ENCODE measurements around the gene MANF.

Gene MANF

DNA sequence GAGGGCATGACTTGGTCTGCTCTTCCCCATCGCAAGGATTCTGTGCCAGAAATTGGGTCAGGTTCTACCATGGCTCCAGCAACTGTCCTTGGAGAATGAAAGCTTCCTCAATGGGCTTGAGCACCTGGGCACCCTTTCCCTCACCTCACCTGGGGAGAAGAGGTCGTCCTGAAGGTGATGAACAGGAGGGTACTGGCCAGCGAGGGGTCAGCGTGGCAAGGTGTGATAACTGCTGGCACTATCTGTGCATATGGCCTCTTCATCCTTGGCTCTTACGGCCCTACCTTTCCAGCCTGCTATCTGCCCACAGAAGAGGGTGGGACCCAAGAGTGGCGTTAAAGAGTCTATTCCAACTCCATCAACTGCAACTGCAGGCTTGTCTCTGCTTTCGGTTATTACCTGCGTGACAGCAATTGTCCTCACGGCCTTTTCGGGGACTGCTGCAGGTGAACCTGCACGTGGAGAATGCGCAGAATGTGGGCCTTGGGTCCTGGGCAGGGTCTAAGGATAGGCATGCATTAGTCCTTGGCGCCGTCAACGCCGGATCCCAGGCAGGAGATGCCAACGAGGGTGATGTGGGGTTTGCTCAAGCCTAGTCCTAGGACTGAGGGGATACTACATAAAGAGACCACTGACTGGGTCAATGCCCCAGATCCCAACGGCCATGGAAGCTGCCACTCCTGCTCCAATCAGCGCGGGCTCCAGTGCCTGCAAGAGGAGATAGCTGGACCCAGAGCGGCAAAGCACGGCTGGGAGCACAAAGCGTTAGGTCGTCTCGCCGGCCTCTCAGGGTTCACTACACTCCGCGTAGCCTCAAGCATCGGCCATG, 5.4 kb downstream of the MANF start:
- DNase-seq = no peak

DNA sequence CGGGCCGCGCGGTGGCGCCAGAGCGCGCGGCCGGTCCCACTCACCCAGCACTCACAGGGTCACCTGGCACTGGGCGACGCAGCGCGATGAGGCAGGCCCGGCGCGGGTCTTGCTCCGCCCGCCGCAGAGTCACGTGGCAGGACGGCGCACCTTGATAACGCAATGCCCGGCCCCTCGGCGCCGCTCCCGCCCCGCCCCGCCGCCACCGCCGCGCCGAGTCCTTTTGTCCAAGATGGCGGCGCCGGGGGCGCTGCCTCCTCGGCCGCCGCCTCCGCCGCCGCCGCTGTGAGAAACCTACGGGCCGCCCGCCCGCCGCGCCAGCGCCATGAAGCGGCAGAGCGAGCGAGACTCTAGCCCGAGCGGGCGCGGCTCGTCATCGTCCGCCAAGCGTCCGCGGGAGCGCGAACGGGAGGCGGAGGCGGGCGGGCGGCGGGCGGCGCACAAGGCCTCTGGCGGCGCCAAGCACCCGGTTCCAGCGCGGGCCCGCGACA, 6.0 kb downstream of the MANF start, which contains the start of gene RBM15B:
Gene RBM15B (plus strand): TSS at position 211 of the 491 bp plus-strand sequence. CDS start 115 bp downstream, at position 326.
- peak; percentile 96 for DNase-seq

DNA sequence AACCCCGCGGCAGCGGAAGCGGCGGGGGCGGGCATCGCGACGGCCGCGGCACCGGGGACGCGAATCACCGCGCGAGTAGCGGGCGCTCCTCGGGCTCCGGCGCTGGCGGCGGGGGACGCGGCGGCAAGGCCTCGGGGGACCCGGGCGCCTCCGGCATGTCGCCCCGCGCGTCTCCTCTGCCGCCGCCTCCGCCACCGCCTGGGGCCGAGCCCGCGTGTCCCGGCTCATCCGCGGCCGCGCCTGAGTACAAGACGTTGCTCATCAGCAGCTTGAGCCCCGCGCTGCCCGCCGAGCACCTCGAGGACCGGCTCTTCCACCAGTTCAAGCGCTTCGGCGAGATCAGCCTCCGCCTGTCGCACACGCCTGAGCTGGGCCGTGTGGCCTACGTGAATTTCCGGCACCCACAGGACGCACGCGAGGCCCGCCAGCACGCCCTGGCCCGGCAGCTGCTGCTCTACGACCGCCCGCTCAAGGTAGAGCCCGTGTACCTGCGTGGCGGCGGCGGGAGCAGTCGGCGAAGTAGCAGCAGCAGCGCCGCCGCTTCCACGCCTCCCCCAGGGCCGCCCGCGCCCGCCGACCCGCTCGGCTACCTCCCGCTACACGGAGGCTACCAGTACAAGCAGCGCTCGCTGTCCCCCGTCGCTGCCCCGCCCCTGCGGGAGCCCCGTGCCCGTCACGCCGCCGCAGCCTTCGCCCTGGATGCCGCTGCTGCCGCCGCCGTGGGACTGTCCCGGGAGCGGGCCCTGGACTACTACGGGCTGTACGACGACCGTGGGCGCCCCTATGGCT, 6.7 kb downstream of the MANF start:
- DNase-seq = no peak

DNA sequence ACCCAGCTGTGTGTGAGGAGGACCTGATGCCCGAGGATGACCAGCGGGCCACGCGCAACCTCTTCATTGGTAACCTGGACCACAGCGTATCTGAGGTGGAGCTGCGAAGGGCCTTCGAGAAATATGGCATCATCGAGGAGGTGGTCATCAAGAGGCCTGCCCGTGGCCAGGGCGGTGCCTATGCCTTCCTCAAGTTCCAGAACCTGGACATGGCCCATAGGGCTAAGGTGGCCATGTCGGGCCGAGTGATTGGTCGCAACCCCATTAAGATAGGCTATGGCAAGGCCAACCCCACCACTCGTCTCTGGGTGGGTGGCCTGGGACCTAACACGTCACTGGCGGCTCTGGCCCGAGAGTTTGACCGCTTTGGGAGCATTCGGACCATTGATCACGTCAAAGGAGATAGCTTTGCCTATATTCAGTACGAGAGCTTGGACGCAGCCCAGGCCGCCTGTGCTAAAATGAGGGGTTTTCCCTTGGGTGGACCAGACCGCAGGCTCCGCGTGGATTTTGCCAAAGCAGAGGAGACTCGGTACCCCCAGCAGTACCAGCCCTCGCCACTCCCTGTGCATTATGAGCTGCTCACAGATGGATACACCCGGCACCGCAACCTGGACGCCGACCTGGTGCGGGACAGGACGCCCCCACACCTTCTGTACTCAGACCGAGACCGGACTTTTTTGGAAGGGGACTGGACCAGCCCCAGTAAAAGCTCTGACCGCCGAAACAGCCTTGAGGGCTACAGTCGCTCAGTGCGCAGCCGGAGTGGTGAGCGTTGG, 7.5 kb downstream of the MANF start:
- DNase-seq = no peak

DNA sequence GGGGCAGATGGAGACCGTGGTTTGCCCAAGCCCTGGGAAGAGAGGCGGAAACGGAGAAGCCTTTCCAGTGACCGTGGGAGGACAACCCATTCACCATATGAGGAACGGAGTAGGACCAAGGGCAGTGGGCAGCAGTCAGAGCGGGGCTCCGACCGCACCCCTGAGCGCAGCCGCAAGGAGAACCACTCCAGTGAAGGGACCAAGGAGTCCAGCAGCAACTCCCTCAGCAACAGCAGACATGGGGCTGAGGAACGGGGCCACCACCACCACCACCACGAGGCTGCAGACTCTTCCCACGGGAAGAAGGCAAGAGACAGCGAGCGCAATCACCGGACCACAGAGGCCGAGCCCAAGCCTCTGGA, 8.0 kb downstream of the MANF start:
- DNase-seq = no peak

DNA sequence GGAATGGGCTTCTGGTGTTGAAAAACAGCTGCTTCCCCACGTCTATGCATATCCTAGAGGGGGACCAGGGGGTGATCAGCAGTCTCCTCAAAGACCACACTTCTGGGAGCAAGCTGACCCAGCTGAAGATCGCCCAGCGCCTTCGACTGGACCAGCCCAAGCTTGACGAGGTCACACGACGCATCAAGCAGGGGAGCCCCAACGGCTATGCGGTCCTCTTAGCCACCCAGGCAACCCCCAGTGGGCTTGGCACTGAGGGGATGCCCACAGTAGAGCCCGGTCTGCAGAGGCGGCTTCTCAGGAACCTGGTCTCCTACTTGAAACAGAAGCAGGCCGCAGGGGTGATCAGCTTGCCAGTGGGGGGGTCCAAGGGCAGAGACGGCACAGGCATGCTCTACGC, 8.5 kb downstream of the MANF start:
- DNase-seq = no peak

DNA sequence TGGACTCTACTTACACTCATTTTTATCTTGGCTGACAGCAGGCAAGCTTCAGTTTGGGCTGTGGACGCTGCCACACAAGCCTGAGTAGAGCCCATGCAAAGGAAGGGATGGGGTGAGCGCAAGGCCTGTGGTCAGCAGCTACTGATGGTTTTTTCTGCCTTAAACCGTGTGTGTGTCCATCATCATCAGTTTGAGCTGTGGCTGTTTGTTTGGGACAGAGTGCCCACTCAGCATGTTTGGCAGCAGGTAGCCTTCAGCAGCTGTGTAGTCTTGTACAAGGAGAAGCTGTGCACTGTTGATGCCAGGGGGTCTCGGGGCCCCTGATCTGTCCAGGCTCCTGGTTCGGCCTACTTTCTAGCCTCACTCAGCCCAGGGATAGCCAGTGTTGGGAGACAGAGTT, 9.4 kb downstream of the MANF start:
- no peak for DNase-seq

DNA sequence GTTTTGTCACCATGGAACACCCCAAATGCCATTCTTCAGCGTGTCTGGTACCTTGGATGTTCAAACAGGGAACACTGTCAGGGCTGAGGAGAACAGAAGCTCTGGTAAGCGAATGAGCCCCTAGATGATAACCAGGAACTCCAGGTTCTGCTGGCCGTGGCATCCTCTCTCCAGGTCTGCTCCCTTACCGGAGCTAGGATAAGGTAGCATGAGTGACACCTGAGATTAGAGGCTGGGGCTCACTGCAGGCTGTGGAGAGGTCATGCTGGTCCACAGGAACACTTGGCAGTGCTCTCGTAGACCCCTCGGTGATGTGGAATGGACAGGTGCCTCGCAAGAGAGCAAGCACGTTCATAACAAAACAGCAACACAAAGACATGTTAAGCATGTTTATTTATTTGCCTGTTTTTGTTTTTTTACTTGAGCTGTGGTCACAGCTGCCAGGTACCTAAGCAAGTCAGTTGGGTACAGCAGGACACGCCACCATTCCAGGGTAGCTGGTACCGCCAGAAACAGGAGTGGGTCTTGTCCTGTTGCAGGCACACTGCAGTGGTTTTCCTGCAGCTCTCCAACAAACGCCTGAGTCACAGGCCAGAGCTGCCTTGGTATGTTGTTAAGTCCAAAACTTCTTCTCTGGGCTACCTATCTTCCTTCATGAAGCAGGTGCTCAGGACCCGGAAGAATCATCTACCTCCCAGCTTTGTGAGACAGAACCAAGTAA, 10.6 kb downstream of the MANF start:
- no peak for DNase-seq

DNA sequence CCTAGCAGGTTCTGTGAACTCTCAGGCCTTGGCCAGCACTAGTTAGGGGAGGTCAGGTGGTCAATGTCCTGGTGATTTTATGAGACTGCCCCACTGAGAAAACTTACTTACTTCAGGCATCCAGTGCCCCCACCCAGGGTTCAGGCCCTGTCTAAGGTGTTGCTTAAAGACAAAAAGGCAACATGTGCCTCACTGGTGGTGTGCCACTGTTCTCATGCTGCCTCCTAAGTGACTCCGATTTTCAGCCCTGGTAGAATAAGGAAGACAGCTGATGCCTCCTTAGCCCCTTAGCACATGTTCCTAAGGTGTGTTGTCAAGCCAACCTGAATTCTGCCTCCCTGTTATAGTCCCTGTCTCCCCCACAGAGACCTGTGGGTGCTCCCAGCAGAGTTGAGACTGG, 11.3 kb downstream of the MANF start:
- no peak for DNase-seq

DNA sequence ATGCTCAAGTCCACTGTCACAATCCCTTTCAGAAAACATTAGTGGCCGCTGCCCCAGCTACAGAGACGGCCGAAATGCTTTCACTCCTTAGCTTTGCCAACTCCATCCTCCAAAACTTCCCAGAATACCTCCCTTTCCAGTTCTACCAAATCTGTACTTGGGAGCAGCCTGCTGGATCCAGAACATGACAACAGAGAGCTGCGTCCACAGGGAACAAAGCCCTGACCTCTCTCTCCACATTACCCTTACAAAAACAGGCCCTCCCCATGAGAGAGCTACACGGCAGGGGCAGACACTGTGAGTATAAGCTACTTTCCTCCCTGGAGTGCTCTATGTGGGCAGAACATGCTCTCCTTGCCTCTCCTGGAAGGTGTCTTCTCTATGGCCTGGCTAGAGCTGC, 12.3 kb downstream of the MANF start:
- DNase-seq = no peak

DNA sequence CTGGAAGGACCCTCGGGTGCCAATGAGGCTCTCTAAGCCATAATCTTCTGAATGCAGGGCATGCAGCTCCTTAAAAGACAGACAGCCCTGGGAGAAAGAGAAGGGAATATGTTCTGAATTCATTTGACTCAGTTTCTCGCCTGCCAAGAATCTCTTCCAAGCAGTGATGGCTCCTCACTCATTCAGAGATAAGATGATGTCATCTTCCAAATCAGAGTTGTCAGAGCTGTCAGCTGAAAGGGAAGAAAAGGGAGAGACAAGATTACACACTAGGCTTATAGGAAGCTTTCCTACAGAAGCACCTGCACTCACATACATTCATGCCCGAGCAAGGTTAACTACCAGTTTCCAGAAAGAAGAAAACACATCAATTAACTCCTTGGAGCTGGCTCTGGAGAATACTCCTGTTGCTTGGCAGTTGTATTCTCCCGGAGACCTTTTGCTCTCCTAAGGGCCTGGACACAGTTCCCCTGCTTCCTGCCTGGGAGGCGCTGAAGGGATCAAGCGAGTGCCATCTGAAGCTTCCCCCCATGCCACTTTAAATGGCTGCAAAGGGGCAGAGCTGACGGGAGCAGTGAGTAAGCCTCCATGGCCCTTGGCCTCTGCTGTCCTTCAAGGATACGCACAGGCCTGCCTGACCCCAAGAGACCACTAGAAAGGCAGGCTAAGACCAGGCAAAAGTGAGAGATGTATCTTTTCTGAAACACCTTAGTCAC, 13.7 kb downstream of the MANF start:
- DNase-seq = no peak

DNA sequence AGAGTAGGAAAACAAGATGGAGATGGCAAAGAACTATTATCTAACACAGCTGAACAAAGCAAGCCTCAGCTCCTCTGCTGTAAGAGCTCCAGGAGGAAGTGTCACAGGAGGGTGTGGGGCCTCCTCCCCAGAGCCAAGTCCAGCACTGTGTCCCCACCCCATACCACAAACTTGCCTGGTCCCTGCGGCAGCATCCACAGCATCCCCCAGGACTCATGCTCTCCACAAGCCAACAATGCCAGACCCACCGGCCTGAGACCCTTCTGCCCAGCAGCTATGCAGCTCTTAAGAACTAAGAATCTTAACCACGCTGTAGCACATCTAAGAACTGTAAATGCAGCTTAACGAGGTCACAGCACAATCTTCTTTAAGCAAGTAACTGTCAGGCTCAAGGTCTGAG, 15.1 kb downstream of the MANF start:
- no peak for DNase-seq

DNA sequence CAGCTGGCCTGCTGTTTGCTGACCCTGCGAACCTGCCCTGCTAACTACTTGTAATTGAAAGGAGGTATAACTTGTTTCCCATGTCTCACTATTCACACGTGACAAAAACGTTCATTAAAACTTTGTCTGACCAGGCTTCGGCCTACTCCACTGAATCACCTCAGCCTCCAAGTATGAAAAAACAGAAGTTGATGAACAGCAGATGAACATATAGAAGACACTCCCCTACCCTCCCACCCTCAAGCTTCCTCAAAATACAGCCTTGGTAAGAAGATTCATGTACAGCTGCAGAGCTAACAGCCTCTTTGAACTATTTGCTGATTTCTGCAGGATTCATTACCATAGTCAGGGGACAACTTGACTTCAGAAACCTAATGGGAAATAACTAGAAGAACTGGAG, 16.6 kb downstream of the MANF start:
- DNase-seq = no peak

DNA sequence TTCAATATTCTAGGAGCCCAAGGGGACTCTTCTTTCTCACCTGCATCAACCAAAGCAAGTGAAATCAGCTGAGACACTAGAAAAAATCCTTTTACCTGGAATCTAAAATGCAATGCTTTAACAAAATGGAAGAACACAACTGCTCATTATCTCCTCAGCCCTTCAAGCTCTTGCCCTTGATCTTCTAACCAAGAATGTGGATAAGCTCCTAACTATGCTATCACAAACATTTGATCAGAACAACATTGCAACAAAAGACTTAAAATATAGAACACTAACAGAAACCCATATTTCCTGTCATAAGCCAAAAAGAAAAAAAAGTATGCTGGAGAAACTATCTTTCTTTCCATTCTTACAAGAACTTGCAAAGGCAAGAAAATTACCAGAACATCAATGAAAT, 18.6 kb downstream of the MANF start:
- no peak for DNase-seq

DNA sequence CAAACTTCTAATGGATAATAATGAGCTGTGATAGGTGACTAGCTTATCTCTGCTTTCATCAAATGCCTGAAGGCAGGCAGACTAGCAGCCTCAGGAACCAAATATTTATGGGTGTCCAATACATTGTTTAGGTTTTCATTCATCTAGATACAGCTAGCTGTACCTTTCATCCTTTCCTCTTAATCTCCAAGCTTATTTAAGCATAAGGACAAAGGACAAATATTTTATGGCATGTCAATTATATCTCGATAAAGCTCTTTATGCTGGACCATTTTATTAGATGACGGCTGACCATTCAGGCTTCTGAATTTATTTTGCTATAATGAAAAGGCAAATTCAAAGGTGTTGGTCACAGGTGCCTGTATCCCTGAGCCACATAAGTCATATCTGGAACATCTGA, 22.9 kb downstream of the MANF start:
- DNase-seq = no peak

DNA sequence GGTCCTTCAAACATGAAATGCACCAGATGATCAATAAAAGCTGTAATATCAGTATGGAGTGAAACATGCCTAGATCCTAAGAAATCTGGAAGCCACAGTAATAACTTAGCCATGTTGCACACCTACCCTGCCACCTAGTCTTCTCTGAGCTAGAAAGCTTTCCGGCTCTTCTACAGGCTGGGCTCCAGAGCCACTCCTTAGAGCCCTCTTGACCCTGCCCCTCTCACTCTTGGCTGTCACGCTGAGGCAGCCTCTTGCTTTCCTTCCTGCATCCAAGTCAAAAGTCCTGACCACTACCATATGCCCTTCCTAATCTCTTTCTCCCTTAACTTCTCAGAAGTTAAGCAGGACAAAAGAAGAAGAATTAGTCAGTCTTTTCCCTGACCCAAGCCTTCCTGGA, 23.7 kb downstream of the MANF start:
- DNase-seq = no peak

DNA sequence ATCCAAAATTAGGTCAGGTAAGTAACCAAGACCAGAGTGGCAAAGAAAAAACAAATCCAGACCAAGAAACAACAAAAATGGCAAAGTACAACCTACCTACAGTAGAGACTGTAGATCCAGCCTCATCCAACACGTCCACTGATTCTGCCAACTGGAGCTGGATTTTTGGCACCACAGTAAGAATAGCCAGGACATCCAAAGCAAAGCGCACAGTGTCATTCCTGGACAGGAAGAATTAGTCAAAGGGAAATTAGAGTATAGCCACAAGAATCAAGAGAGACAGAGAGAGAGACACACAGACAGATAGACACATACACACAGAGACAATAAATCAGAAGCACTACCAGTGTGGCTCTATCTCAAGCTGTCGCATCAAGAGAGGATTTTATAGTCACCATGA, 37.1 kb downstream of the MANF start:
- DNase-seq = no peak

DNA sequence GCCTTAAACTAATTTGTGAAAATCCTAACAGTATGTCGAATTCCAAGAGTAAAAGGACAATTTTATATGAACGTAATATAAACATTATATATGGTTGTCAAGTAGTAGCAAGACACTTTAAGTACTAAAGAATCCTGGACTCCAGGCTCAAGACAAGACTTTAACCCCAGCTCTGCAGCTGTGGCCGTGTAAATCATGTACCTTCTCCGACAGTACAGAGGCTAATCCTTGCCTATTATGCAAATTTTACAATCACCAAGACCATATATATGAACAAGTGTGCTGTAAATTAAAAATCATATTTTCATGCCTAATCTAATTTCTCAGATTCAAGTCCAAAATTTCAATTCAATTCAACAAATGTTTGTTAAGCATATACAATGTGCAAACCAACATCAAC, 41.8 kb downstream of the MANF start:
- no peak for DNase-seq

DNA sequence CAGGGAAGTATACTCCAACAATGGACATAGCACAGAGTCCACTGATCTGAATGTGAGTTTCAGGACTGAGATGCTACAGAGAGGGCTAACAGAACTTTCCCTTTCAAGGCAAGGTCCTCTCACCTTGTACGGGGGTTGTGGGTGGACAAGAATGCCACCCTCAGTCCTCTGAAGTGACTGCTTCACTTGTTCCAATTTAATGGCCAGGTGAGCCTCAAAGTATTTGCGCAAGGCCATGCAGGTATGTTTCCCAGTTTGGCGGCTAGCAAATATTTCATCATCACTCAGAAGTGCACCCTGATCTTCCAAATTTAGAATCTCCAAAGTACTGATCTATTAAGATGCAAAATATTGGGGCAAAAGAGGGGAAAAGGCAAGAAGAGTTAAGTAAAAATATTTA, 44.0 kb downstream of the MANF start:
- no peak for DNase-seq

DNA sequence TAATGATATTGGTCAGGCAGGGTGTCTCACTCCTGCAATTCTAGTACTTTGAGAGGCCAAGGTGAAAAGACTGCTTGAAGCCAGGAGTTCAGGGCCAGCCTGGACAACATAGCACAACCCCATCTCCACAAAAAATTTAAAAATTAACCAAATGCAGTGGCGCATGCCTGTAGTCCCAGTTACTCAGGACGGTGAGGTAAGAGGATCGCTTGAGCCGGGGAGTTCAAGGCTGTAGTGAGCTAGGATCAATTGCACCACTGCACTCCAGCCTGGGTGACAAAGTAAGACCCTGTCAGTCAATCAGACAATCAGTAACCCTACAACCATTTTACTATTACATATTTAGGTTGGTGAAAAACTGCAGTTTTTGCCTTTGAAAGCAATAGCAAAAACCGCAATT, 49.0 kb downstream of the MANF start:
- DNase-seq = no peak

DNA sequence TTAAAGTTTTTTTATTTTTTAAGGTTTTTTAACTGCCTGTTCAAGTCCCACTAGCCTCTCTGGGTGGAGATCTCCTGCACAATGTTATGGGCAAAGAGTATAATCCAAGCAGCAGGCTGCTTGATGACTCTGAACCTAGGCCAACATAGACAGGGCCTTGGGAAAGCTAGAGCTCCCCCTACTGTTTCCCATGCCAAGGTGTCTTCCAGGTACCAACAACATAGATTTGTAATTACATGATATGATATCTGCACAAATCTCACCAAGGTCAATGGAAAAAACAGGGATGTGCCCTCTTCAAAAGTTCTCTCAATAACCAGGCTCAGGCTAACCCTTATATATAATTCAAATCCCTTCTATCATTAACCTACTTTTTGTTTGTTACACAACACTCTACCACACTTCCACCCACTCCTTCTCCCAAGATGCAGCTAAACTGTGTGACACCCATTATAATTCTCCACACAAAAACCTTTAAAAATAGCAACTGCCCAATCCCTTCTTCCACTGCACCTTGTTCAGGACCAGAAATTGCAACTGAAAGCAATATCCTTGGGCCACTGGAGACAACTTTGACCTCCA, 49.7 kb downstream of the MANF start:
- peak; percentile 38 for DNase-seq

All from fibroblast of upper back skin (primary cell).